Sigmoid colon (tissue), 4 donors: ENCODE measurements around the gene SEMA3F.

Source experiments
- CTCF ChIP-seq, 4 experiments: fragments of 450-650 bp in 3 of 4; fragments of 200-600 bp in 1 of 4; IDR thresholded peaks; one replicate each; pipeline ENCODE4 v1.5.1; 2016 to 2019; ENCODE audit warnings: antibody characterized with exemption in 4 of 4, mild to moderate bottlenecking in 3 of 4, moderate library complexity in 2 of 4
- EP300 ChIP-seq, 4 donors: sonication (generic); formaldehyde crosslinking; IDR thresholded peaks; one replicate each; pipeline ENCODE4 v1.6.1; 2017; ENCODE audit warnings: antibody characterized with exemption in 4 of 4
- POLR2A ChIP-seq, 2 donors: fragments of 450-650 bp; IDR thresholded peaks; one replicate each; pipeline ENCODE4 v1.6.1; 2016; ENCODE audit warnings: antibody characterized with exemption in 2 of 2, mild to moderate bottlenecking in 2 of 2, moderate library complexity in 2 of 2

- TF ChIP-seq CTCF (IDR thresholded peaks at IDR 0.05) (no peak), EP300 (IDR thresholded peaks at IDR 0.05) (no peak), POLR2A (IDR thresholded peaks at IDR 0.05) (no peak)
These were observed 19.2 kb upstream of the SEMA3F start for GRCh38 chr3:50135964-50136363.
